ENCODE data around the gene MYCBP2. TPM values are rescaled to one million over a fixed set of nuclear protein-coding genes. Genes with fewer than 3 reads are reported as not detected.
"Not testable (repeated sequence)": the region's sequence is repeated elsewhere in the genome, so short reads cannot be mapped to it uniquely, and the experiment has no call there.

MYCBP2 gene
- total and polyA plus RNA-seq, 4 donors: 108 to 243 (median 159) TPM

- WGBS (ENCODE audit: insufficient coverage): 100% methylated on average over 1 of the region's 1 CpG
- Histone ChIP-seq H3K9me3 (ENCODE audit: control insufficient read depth, insufficient read depth, low read length) (no peaks in the 10 kb centered on the region), H3K36me3 (ENCODE audit: control insufficient read depth, insufficient read depth, low read length) (peaks cover 5% of the 10 kb centered on the region), H3K27ac (ENCODE audit: low read depth, low read length) (no peak overlapping the region), H3K4me1 (ENCODE audit: control insufficient read depth, insufficient read depth, low read length) (no peaks in the 10 kb centered on the region), H3K27me3 (ENCODE audit: control insufficient read depth, insufficient read depth, low read length) (no peaks in the 10 kb centered on the region), H3K4me3 (ENCODE audit: low read depth, low read length) (no peak overlapping the region)
- no peak for DNase-seq (ENCODE audit: low read depth in 4 of 6, low spot score in 6 of 6)
These were observed 119.0 kb downstream of the MYCBP2 start for GRCh38 chr13:77207943-77208342.

- not testable (repeated sequence) for H3K36me3 ChIP-seq (ENCODE audit: control insufficient read depth, insufficient read depth, low read length); H3K4me3 ChIP-seq (ENCODE audit: low read depth, low read length); H3K27ac ChIP-seq (ENCODE audit: low read depth, low read length); H3K9me3 ChIP-seq (ENCODE audit: control insufficient read depth, insufficient read depth, low read length); H3K4me1 ChIP-seq (ENCODE audit: control insufficient read depth, insufficient read depth, low read length); DNase-seq (ENCODE audit: low read depth in 4 of 6, low spot score in 6 of 6); H3K27me3 ChIP-seq (ENCODE audit: control insufficient read depth, insufficient read depth, low read length)
- WGBS (ENCODE audit: insufficient coverage): 100% methylated on average over 1 of the region's 16 CpGs
These were observed 127.9 kb downstream of the MYCBP2 start for GRCh38 chr13:77198995-77199394.

- Histone ChIP-seq H3K4me1 (ENCODE audit: control insufficient read depth, insufficient read depth, low read length) (no peaks in the 10 kb centered on the region), H3K4me3 (ENCODE audit: low read depth, low read length) (no peak overlapping the region), H3K27me3 (ENCODE audit: control insufficient read depth, insufficient read depth, low read length) (no peaks in the 10 kb centered on the region), H3K36me3 (ENCODE audit: control insufficient read depth, insufficient read depth, low read length) (peaks cover 11% of the 10 kb centered on the region), H3K9me3 (ENCODE audit: control insufficient read depth, insufficient read depth, low read length) (no peaks in the 10 kb centered on the region), H3K27ac (ENCODE audit: low read depth, low read length) (no peak overlapping the region)
- 94% methylated on average over 4 of the region's 4 CpGs for WGBS (ENCODE audit: insufficient coverage)
- no peak for DNase-seq (ENCODE audit: low read depth in 4 of 6, low spot score in 6 of 6)
These were observed 130.8 kb downstream of the MYCBP2 start for GRCh38 chr13:77196052-77196618.

DNA sequence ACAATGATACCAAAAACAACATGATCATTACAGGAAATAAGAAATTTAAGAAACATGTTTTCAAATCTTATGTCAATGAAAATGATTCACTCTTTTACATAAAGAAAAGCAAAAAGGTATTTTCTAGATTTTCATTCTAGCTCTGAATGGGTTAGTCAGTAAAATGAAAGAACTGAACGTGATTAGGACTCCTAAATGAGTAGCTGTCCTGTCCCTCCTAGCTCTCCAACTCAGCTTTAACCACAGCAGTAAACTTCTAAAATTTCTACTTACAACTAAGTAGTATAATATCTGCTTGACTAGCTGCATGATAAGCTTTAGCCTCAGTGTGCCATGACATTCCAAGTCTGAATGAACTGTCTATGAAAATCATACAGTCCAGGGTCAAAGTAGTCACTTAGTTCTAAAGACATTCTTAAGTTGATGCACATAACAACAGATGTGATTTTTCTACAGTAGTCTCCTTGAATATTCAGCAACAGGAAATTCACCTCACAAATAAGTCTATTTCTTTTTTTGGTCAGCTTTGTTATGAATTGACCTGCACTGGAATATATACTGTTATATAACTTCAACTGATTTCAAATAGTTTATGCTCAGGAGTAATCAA lies 136.4 kb downstream of the MYCBP2 start:
- no CpG with 5 or more reads among the region's 1 CpG for WGBS (ENCODE audit: insufficient coverage)
- no peaks in the 10 kb centered on the region for H3K27me3 ChIP-seq (ENCODE audit: control insufficient read depth, insufficient read depth, low read length)
- H3K4me1 ChIP-seq (ENCODE audit: control insufficient read depth, insufficient read depth, low read length): no peaks in the 10 kb centered on the region
- no peak for DNase-seq (ENCODE audit: low read depth in 4 of 6, low spot score in 6 of 6)
- H3K36me3 ChIP-seq (ENCODE audit: control insufficient read depth, insufficient read depth, low read length): peaks cover 12% of the 10 kb centered on the region
- no peak overlapping the region for H3K27ac ChIP-seq (ENCODE audit: low read depth, low read length)
- H3K9me3 ChIP-seq (ENCODE audit: control insufficient read depth, insufficient read depth, low read length): no peaks in the 10 kb centered on the region
- H3K4me3 ChIP-seq (ENCODE audit: low read depth, low read length): no peak overlapping the region

- 100% methylated on average over 1 of the region's 3 CpGs for WGBS (ENCODE audit: insufficient coverage)
- peaks cover 9% of the 10 kb centered on the region for H3K36me3 ChIP-seq (ENCODE audit: control insufficient read depth, insufficient read depth, low read length)
These were observed 141.2 kb downstream of the MYCBP2 start for GRCh38 chr13:77185721-77186120.

GRCh38 chr13:77184455-77184854 lies 142.4 kb downstream of the MYCBP2 start:
- WGBS (ENCODE audit: insufficient coverage): 100% methylated on average over 1 of the region's 2 CpGs
- Histone ChIP-seq H3K27me3 (ENCODE audit: control insufficient read depth, insufficient read depth, low read length) (no peaks in the 10 kb centered on the region), H3K4me1 (ENCODE audit: control insufficient read depth, insufficient read depth, low read length) (no peaks in the 10 kb centered on the region), H3K27ac (ENCODE audit: low read depth, low read length) (no peak overlapping the region), H3K9me3 (ENCODE audit: control insufficient read depth, insufficient read depth, low read length) (no peaks in the 10 kb centered on the region), H3K36me3 (ENCODE audit: control insufficient read depth, insufficient read depth, low read length) (peaks cover 14% of the 10 kb centered on the region), H3K4me3 (ENCODE audit: low read depth, low read length) (no peak overlapping the region)
- no peak for DNase-seq (ENCODE audit: low read depth in 4 of 6, low spot score in 6 of 6)

More at GRCh38 chr13:77185721-77186120, 141.2 kb downstream of the MYCBP2 start:
- Histone ChIP-seq H3K9me3 (ENCODE audit: control insufficient read depth, insufficient read depth, low read length) (no peaks in the 10 kb centered on the region), H3K27ac (ENCODE audit: low read depth, low read length) (no peak overlapping the region), H3K4me3 (ENCODE audit: low read depth, low read length) (no peak overlapping the region), H3K4me1 (ENCODE audit: control insufficient read depth, insufficient read depth, low read length) (no peaks in the 10 kb centered on the region), H3K27me3 (ENCODE audit: control insufficient read depth, insufficient read depth, low read length) (no peaks in the 10 kb centered on the region)
- DNase-seq (ENCODE audit: low read depth in 4 of 6, low spot score in 6 of 6): no peak

GRCh38 chr13:77180011-77180410 lies 146.9 kb downstream of the MYCBP2 start:
- no peak for DNase-seq (ENCODE audit: low read depth in 4 of 6, low spot score in 6 of 6)
- no peak overlapping the region for H3K4me3 ChIP-seq (ENCODE audit: low read depth, low read length)
- H3K36me3 ChIP-seq (ENCODE audit: control insufficient read depth, insufficient read depth, low read length): peaks cover 12% of the 10 kb centered on the region
- WGBS (ENCODE audit: insufficient coverage): 83% methylated on average over 1 of the region's 4 CpGs
- H3K27me3 ChIP-seq (ENCODE audit: control insufficient read depth, insufficient read depth, low read length): no peaks in the 10 kb centered on the region
- no peaks in the 10 kb centered on the region for H3K9me3 ChIP-seq (ENCODE audit: control insufficient read depth, insufficient read depth, low read length)
- H3K4me1 ChIP-seq (ENCODE audit: control insufficient read depth, insufficient read depth, low read length): no peaks in the 10 kb centered on the region
- no peak overlapping the region for H3K27ac ChIP-seq (ENCODE audit: low read depth, low read length)

- H3K27ac ChIP-seq (ENCODE audit: low read depth, low read length): no peak overlapping the region
- H3K36me3 ChIP-seq (ENCODE audit: control insufficient read depth, insufficient read depth, low read length): peaks cover 15% of the 10 kb centered on the region
- WGBS (ENCODE audit: insufficient coverage): no CpG with 5 or more reads among the region's 2 CpGs
- no peaks in the 10 kb centered on the region for H3K9me3 ChIP-seq (ENCODE audit: control insufficient read depth, insufficient read depth, low read length)
- no peaks in the 10 kb centered on the region for H3K27me3 ChIP-seq (ENCODE audit: control insufficient read depth, insufficient read depth, low read length)
- DNase-seq (ENCODE audit: low read depth in 4 of 6, low spot score in 6 of 6): no peak
- H3K4me3 ChIP-seq (ENCODE audit: low read depth, low read length): no peak overlapping the region
- H3K4me1 ChIP-seq (ENCODE audit: control insufficient read depth, insufficient read depth, low read length): no peaks in the 10 kb centered on the region
These were observed 149.2 kb downstream of the MYCBP2 start for GRCh38 chr13:77177646-77178045.

DNA sequence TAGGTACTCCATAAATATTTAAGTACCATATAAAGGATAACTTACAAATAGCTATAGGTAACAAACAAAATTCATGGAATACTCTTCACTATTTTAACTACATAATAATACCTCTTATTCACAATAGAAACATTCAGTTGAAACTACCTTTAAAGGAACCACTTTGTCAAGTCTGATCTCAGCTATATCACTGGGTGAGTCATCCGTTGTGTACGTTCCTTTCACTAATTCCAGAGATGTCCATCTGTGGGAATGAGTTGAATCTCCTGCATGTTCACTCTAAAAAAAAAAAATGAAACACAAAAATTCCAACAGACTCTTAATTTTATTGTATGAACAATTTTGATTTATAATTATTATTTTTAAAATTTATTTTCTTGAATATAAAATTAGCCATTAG lies 150.5 kb downstream of the MYCBP2 start:
- Histone ChIP-seq H3K27ac (ENCODE audit: low read depth, low read length) (no peak overlapping the region), H3K27me3 (ENCODE audit: control insufficient read depth, insufficient read depth, low read length) (no peaks in the 10 kb centered on the region), H3K4me3 (ENCODE audit: low read depth, low read length) (no peak overlapping the region), H3K9me3 (ENCODE audit: control insufficient read depth, insufficient read depth, low read length) (no peaks in the 10 kb centered on the region), H3K4me1 (ENCODE audit: control insufficient read depth, insufficient read depth, low read length) (no peaks in the 10 kb centered on the region), H3K36me3 (ENCODE audit: control insufficient read depth, insufficient read depth, low read length) (peaks cover 20% of the 10 kb centered on the region)
- no CpG with 5 or more reads among the region's 2 CpGs for WGBS (ENCODE audit: insufficient coverage)
- no peak for DNase-seq (ENCODE audit: low read depth in 4 of 6, low spot score in 6 of 6)

GRCh38 chr13:77172650-77173049 lies 154.2 kb downstream of the MYCBP2 start:
- Histone ChIP-seq H3K4me1 (ENCODE audit: control insufficient read depth, insufficient read depth, low read length) (no peaks in the 10 kb centered on the region), H3K9me3 (ENCODE audit: control insufficient read depth, insufficient read depth, low read length) (no peaks in the 10 kb centered on the region), H3K27me3 (ENCODE audit: control insufficient read depth, insufficient read depth, low read length) (no peaks in the 10 kb centered on the region), H3K36me3 (ENCODE audit: control insufficient read depth, insufficient read depth, low read length) (peaks cover 20% of the 10 kb centered on the region), H3K27ac (ENCODE audit: low read depth, low read length) (no peak overlapping the region), H3K4me3 (ENCODE audit: low read depth, low read length) (no peak overlapping the region)
- no peak for DNase-seq (ENCODE audit: low read depth in 4 of 6, low spot score in 6 of 6)
- WGBS (ENCODE audit: insufficient coverage): 100% methylated on average over 2 of the region's 4 CpGs
